Prostate gland (tissue), 2 donors: ENCODE results near the gene ANKRD18A. TPM values are rescaled to one million over a fixed set of nuclear protein-coding genes. Genes with fewer than 3 reads are reported as not detected.

Experiments
- DNase-seq: peaks from one replicate; pipeline ENCODE4 v3.0.0-alpha.2; 2019; ENCODE audit warnings: low spot score
- H3K27ac ChIP-seq, 2 donors: fragments of 200-600 bp; sonication (generic); 2 replicates each; pipeline ENCODE4 v1.5.1; 2017 to 2019
- H3K27me3 ChIP-seq: fragments of 200-600 bp; sonication (generic); replicated peaks from 2 replicates; pipeline ENCODE4 v1.5.1; 2019; ENCODE audit not compliant: insufficient read depth
- H3K36me3 ChIP-seq, 2 donors: fragments of 200-600 bp; sonication (generic); 1 replicate in 1 of 2; 2 replicates in 1 of 2; pipeline versions ENCODE4 v1.5.1 to v1.8.1; 2017 to 2019
- H3K4me1 ChIP-seq: fragments of 200-600 bp; sonication (generic); replicated peaks from 2 replicates; pipeline ENCODE4 v1.5.1; 2019
- H3K4me3 ChIP-seq, 2 donors: fragments of 200-600 bp; sonication (generic); 2 replicates each; pipeline ENCODE4 v1.5.1; 2017 to 2019
- H3K9me3 ChIP-seq: fragments of 200-600 bp; sonication (generic); 2 replicates; pipeline ENCODE4 v1.5.1; 2017
- CTCF ChIP-seq, 4 experiments: fragments of 200-600 bp in 2 of 4; fragments of 450-650 bp in 2 of 4; sonication (generic) in 2 of 4; IDR thresholded peaks; 1 replicate in 3 of 4; 2 replicates in 1 of 4; pipeline ENCODE4 v1.5.1; 2016 to 2019; ENCODE audit warnings: antibody characterized with exemption in 4 of 4, mild to moderate bottlenecking in 2 of 4, moderate library complexity in 2 of 4
- POLR2A ChIP-seq: fragments of 450-650 bp; IDR thresholded peaks from one replicate; pipeline ENCODE4 v1.6.1; 2016; ENCODE audit warnings: antibody characterized with exemption, mild to moderate bottlenecking
- POLR2AphosphoS5 ChIP-seq: sonication (generic); formaldehyde crosslinking; IDR thresholded peaks from one replicate; pipeline ENCODE4 v1.6.1; 2017; ENCODE audit warnings: antibody characterized with exemption
- WGBS: methylation state at CpG from one replicate; pipeline ENCODE4 v1.1.5; 2018; 5-methylcytosine and 5-hydroxymethylcytosine counted together
- intact Hi-C: fragments of 100-400 bp; cut with DNase I; formaldehyde crosslinking; loops from one replicate; pipeline ENCODE4 v1.14.2; 2022
- total RNA-seq, 2 donors: library from RNA; depleted of rRNA; stranded (reverse); fragments of >200 nt; gene quantifications; one replicate each; pipeline ENCODE4 v1.1.0, GENCODE V29; 2016

ANKRD18A gene
- total RNA-seq, 2 donors from 2014 or later, result 13.9 to 33.7 TPM

- Histone ChIP-seq H3K27ac (no peak overlapping the region), H3K4me3 (no peak overlapping the region), H3K27me3 (no peaks in the 10 kb centered on the region), H3K4me1 (no peaks in the 10 kb centered on the region), H3K9me3 (no peaks in the 10 kb centered on the region), H3K36me3 (no peaks in the 10 kb centered on the region)
- intact Hi-C loops, result no loop called here
- 53% methylated on average over 2 of the region's 2 CpGs for WGBS
- DNase-seq, result no peak
- TF ChIP-seq POLR2AphosphoS5, result no peak
- TF ChIP-seq CTCF (IDR thresholded peaks at IDR 0.05), result no peak
- no peak for TF ChIP-seq POLR2A
Measured at GRCh38 chr9:38644601-38645000, 24.2 kb upstream of the ANKRD18A start.

- no peaks in the 10 kb centered on the region for H3K27me3 ChIP-seq
- no peak overlapping the region for H3K27ac ChIP-seq
- TF ChIP-seq POLR2AphosphoS5, result no peak
- no peak for TF ChIP-seq POLR2A
- TF ChIP-seq CTCF (IDR thresholded peaks at IDR 0.05), result no peak
- H3K36me3 ChIP-seq, result no peaks in the 10 kb centered on the region
- intact Hi-C loops, result no loop called here
- no peak overlapping the region for H3K4me3 ChIP-seq
- H3K4me1 ChIP-seq, result no peaks in the 10 kb centered on the region
- no peaks in the 10 kb centered on the region for H3K9me3 ChIP-seq
- 74% methylated on average over 3 of the region's 3 CpGs for WGBS
- no peak for DNase-seq
Measured at GRCh38 chr9:38643815-38644173, 23.4 kb upstream of the ANKRD18A start.

- H3K36me3 ChIP-seq, result no peaks in the 10 kb centered on the region
- H3K4me1 ChIP-seq, result no peaks in the 10 kb centered on the region
- H3K27ac ChIP-seq, result no peak overlapping the region
- DNase-seq, result no peak
- 88% methylated on average over 18 of the region's 18 CpGs for WGBS
- H3K4me3 ChIP-seq, result no peak overlapping the region
- TF ChIP-seq POLR2A, result no peak
- TF ChIP-seq CTCF (IDR thresholded peaks at IDR 0.05), result no peak
- no peak for TF ChIP-seq POLR2AphosphoS5
- intact Hi-C loops, result no loop called here
- no peaks in the 10 kb centered on the region for H3K9me3 ChIP-seq
- no peaks in the 10 kb centered on the region for H3K27me3 ChIP-seq
Measured at GRCh38 chr9:38642951-38643814, 22.8 kb upstream of the ANKRD18A start.

- intact Hi-C loops, result no loop called here
- Histone ChIP-seq H3K27ac (no peak overlapping the region), H3K36me3 (no peaks in the 10 kb centered on the region), H3K9me3 (no peaks in the 10 kb centered on the region), H3K4me3 (no peak overlapping the region), H3K4me1 (no peaks in the 10 kb centered on the region), H3K27me3 (no peaks in the 10 kb centered on the region)
- DNase-seq, result peak; percentile 36
- TF ChIP-seq CTCF (IDR thresholded peaks at IDR 0.05) (peak in 3 of 4 experiments; percentile 28 to 70 (median 45)), POLR2AphosphoS5 (peak; percentile 58), POLR2A (no peak)
- 57% methylated on average over 12 of the region's 12 CpGs for WGBS
Measured at GRCh38 chr9:38641985-38642864, 21.8 kb upstream of the ANKRD18A start.
